HG03095 (cell line): ENCODE results near the gene CHST15.

Experiments
- ATAC-seq: cut with Tn5 transposase; IDR thresholded peaks from one replicate; pipeline ENCODE4 v1.9.1; 2021; ENCODE audit warnings: moderate library complexity; ENCODE audit not compliant: unreplicated experiment

The CHST15 gene

GRCh38 chr10:124066781-124067714 is 26.4 kb downstream of the CHST15 start:
- ATAC-seq, result no peak

GRCh38 chr10:124066126-124066700 is 27.2 kb downstream of the CHST15 start:
- ATAC-seq, result no peak

GRCh38 chr10:124065382-124066125 is 27.8 kb downstream of the CHST15 start:
- no peak for ATAC-seq

GRCh38 chr10:124064676-124065075 is 28.7 kb downstream of the CHST15 start:
- no peak for ATAC-seq

GRCh38 chr10:124063750-124064603 is 29.4 kb downstream of the CHST15 start:
- no peak for ATAC-seq

GRCh38 chr10:124062390-124062789 is 31.0 kb downstream of the CHST15 start:
- ATAC-seq, result no peak

GRCh38 chr10:124061030-124061429 is 32.4 kb downstream of the CHST15 start:
- no peak for ATAC-seq

GRCh38 chr10:124060148-124060720 is 33.2 kb downstream of the CHST15 start:
- ATAC-seq, result no peak

- ATAC-seq, result no peak
These were observed 33.8 kb downstream of the CHST15 start for GRCh38 chr10:124059551-124059950.

GRCh38 chr10:124058346-124059003 is 34.9 kb downstream of the CHST15 start:
- no peak for ATAC-seq

- ATAC-seq, result no peak
These were observed 35.8 kb downstream of the CHST15 start for GRCh38 chr10:124057601-124058000.

GRCh38 chr10:124056337-124056980 is 36.9 kb downstream of the CHST15 start:
- no peak for ATAC-seq

GRCh38 chr10:124053971-124054370 is 39.4 kb downstream of the CHST15 start:
- no peak for ATAC-seq

GRCh38 chr10:124052561-124052960 is 40.8 kb downstream of the CHST15 start:
- no peak for ATAC-seq

GRCh38 chr10:124050021-124051015 is 43.1 kb downstream of the CHST15 start:
- no peak for ATAC-seq

- no peak for ATAC-seq
These were observed 43.9 kb downstream of the CHST15 start for GRCh38 chr10:124049484-124049883.

- ATAC-seq, result no peak
These were observed 44.8 kb downstream of the CHST15 start for GRCh38 chr10:124048371-124049290.
